ENCODE results near the gene MPL. TPM values are rescaled to one million over a fixed set of nuclear protein-coding genes. Genes with fewer than 3 reads are reported as not detected.
A peak's percentile ranks its signal among the peaks of the same experiment; 100 is the strongest.

Gene MPL
- total and polyA plus RNA-seq, 2 of the 13 experiments (the other 11 are each of a cell fraction or from before 2014, with no cell fraction given), result not detected

- TF ChIP-seq JDP2 (CRISPR knock-in tag; IDR thresholded peaks at IDR 0.05; ENCODE audit: borderline replicate concordance) (no peak), ZNF496 (CRISPR knock-in tag; IDR thresholded peaks at IDR 0.05; ENCODE audit: insufficient replicate concordance) (no peak), CAMTA2 (CRISPR knock-in tag; IDR thresholded peaks at IDR 0.05; ENCODE audit: borderline replicate concordance) (no peak), HDAC1 (CRISPR knock-in tag; IDR thresholded peaks at IDR 0.05) (peak; percentile 100), DMAP1 (CRISPR knock-in tag; IDR thresholded peaks at IDR 0.05) (peak; percentile 72; the same call in 1 of the 2 replicates), MBNL3 (CRISPR knock-in tag; conservative IDR thresholded peaks at IDR 0.05) (no peak), ZSCAN22 (CRISPR knock-in tag; IDR thresholded peaks at IDR 0.05) (no peak), ZNF468 (CRISPR knock-in tag; IDR thresholded peaks at IDR 0.05) (no peak), STAG1 (CRISPR knock-in tag; IDR thresholded peaks at IDR 0.05) (no peak), ZNF275 (CRISPR knock-in tag; IDR thresholded peaks at IDR 0.05; ENCODE audit: borderline replicate concordance) (no peak; the same call in 1 of the 2 replicates), NCOR1 (IDR thresholded peaks at IDR 0.05; ENCODE audit: borderline replicate concordance, low read length) (no peak), IKZF5 (CRISPR knock-in tag; IDR thresholded peaks at IDR 0.05) (no peak), KMT2A (CRISPR knock-in tag; IDR thresholded peaks at IDR 0.05) (peak; percentile 47; the same call in 1 of the 2 replicates), CENPX (CRISPR knock-in tag; IDR thresholded peaks at IDR 0.05) (no peak), ARNT (IDR thresholded peaks at IDR 0.05) (no peak), SPEN (CRISPR knock-in tag; IDR thresholded peaks at IDR 0.05; ENCODE audit: low read depth) (peak; percentile 48), FOXP4 (CRISPR knock-in tag; IDR thresholded peaks at IDR 0.05) (peak; percentile 18), SOX5 (CRISPR knock-in tag; IDR thresholded peaks at IDR 0.05; ENCODE audit: borderline replicate concordance) (no peak), ATF3 (CRISPR knock-in tag; IDR thresholded peaks at IDR 0.05) (no peak), ZNF615 (CRISPR knock-in tag; IDR thresholded peaks at IDR 0.05; ENCODE audit: borderline replicate concordance) (no peak), ZNF235 (CRISPR knock-in tag; IDR thresholded peaks at IDR 0.05; ENCODE audit: borderline replicate concordance) (no peak), TRIM22 (IDR thresholded peaks at IDR 0.05) (no peak), ZNF225 (CRISPR knock-in tag; IDR thresholded peaks at IDR 0.05) (no peak), FOXK1 (CRISPR knock-in tag; IDR thresholded peaks at IDR 0.05; ENCODE audit: borderline replicate concordance, low read depth) (peak; percentile 52; the same call in 1 of the 2 replicates), ZNF749 (CRISPR knock-in tag; IDR thresholded peaks at IDR 0.05; ENCODE audit: borderline replicate concordance) (peak; percentile 84)
Observed at GRCh38 chr1:43358746-43359693, 21.4 kb downstream of the MPL start, which contains the start of gene CDC20 (continued).

All from HepG2 (cell line).